ENCODE data around the gene GLIS1.

Gene GLIS1

DNA sequence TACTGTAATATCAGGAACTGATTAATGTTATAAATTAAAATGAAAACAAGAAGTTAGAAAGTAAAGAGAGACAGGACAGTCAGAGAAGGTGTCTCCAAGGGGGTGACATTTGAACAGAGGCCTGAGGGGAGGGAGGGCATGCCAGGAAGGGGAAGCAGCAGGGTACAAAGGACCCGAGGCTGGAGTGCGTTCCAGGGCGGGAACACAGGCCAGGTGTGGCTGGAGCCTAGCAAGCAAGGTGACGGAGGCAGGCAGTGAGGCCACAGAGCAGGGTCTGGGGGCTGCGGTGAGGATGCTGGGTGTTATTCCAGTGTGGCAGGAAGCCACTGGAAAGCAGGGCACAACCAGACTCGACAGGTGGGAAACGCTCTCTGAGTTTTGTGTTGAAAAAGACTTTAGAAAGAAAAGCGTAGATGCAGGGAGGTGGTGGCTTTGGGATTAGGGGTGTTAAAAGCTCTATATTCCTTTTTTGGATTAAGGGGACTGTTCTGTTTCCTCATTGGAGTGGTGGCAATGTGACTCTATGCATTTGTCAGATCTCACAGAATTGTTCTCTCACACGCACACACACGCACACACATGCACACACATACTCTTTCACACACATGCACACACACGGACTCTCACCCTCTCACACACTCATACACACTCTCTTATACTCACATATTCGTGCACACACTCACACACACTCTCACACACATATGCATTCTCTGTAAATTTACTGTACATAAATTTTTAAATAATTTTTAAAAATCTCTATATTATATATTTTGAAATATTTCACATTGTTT lies 124.5 kb downstream of the GLIS1 start:
- DNase-seq, result no peak

DNA sequence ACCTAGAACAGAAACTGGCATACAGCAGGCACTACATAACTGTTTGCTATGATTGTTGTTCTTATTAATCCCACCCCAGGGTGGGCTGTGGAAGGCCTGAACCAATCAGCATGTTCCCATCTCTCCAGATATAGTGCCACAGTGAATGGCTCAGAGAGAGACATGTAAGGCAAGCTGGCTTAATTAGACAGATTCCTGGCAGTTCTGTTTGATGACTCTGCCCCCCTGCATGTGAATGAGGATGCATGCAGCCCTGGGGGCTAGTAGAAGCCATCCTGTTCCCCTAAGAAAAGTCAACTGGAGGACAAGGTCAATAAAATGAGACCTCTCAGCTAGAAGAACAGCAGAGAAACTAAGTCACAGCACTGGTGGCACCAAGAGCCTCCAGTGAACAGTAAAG lies 130.3 kb downstream of the GLIS1 start:
- no peak for DNase-seq

DNA sequence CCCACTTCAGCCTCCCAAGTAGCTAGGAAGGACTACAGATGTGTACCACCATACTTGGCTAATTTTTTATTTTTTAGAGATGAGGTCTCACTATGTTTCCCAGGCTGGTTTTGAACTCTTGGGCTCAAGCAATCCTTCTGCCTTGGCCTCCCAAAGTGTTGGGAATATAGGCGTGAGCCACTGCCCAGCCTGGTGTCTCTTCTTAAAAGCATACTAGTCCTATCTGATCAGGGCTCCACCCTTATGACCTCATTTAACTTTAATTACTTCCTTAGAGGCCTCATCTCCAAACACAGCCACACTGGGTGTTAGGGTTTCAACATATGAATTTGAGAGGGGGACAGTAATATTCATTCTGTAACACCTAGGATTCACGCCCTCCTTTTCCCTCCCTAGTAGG lies 130.9 kb downstream of the GLIS1 start:
- DNase-seq, result no peak

DNA sequence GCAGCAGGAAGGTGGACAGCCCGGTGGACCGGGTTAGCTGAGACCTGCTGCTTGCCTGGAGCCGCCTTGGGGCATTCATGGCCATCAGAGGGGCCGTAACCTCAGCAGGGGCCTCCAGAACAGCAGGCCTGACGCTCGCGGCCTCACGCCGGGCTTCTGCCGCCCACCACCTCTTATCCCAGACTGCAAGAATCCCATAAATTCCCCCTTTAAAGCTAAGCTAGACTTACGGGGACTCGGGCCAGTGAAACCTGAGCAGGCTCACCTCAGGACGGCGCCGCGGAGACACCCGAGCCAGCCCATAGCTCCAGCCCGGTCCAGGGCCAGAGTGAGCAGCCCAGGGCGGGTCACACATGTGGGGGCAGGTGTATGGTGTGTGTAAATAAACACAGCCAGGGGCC lies 132.3 kb downstream of the GLIS1 start:
- DNase-seq, result no peak

DNA sequence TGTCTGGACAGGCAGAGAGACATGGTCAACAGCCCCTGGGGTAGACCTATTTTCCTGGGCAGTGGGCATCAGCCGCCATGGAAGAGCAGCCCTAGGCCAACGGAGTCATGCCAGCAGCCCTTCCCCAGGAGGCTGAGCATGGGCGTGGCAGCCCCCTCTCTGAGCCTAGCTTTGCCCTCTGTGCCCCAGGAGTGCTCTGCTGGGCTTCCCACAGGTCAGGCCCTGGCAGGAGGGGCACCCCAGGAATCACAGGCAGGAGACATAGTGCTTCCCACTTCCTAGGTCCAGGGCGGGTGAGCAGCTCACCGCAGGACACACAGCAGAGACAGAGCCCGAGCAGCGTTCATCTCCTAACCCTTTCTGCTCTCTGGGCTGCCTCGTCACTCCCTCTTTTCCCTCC lies 132.8 kb downstream of the GLIS1 start:
- no peak for DNase-seq

DNA sequence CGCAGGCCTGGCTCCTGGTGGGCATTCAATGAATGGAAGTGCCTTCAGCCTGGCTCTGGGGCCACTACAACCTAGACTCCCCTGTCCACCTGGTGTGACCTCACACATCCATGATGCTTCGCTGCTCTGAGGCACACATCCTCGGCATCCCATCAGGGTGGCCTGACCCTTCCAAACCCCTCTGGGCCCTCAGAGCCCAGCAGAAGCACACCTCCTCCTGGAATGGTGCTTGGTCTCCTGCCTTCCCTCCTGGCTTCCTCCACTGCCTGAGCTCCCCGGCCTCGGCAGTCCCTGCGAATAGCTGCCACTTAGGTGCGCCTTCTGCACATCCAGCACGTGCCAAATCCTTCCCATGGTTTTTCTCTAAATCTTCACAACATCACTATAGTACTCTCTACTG lies 133.8 kb downstream of the GLIS1 start:
- DNase-seq, result no peak

DNA sequence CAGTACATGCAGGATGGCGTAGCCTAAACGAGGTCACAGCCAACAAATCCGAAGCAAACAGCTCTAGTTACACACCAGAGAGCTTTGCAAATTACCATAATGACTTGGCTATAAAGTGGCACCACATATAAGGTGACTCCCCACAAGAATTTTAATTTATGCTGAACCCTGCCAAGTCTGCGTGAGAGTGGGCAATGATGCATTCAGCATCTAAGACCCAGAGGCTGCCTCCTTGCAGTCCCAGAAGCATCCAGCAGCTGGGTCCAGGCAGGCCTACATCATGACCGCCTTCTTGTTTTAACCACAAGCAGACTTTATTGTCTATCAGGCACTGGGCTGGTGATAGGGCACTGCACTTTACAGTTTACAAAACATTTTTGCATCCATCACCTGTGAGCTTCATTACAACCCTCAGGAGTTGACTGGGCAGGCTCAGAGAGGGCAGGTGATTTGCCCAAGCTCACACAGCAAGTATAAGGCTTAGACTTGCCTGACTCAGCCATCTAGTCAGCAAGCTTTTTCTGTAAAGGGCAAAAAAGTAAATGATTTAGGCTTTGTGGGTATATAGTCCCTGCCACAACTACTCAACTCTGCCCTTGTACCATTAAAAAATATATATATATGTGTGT lies 134.6 kb downstream of the GLIS1 start:
- DNase-seq, result no peak

DNA sequence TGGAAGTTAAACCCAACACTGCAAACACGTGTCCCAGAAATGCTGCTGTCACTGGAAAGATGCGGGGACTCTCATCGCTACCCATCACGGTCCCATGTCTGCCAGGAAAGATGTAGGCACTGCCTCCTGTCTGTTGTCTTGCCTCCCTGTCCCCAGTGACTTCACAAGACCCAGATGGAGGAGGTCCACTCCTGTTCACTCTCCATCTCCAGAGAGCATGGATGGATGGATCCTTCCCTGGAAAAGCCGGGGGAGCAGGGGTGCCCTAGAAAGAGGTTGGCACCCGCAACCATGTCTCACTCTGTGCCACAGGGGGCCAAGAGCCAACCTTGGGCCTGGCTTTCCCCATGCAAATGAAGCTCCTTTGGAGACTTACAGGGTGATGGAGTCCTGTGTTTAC lies 135.5 kb downstream of the GLIS1 start:
- no peak for DNase-seq

DNA sequence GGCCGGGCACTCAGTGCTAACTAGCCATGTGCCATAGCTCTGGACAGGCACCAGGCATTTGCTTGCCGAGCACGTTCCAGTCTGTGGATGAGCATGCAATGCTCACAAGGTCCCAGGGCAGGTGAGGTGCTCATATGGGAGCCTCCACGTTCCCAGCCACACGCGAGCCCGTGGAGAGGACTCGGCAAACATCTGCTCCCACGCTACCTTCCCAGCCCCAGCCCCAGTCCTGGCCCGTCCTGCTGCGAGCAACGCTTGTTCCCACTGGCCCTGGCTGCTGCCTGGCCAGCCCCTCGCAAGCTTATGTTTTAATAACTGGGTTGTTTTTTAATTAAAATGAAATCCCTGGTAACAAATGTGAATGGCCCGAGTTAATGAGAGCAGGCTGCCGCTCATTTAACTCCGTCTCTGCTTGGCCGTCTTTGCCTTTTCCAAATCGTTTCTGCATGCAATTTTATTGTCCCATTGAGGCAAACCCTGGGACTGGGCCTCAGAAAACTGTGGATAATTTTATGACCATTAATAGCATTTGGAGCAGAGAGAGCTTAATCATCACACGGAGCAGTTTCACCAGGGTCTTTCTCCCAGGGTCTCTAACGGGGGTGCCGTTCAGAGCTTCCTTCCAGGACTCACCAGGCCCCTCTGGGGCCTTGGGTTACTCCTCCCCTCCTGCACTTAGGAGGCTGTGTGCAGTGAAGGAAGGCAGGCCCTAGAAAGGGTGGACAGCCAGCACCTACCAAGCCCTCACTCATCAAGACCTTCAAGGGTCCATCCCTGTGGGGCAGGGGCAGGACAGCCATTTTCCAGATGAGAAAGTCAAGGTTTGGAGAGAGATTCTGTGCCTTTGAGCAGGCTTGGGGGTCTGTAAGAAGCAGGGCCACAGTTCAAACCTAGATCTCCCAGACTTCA lies 136.8 kb downstream of the GLIS1 start:
- DNase-seq, result no peak

DNA sequence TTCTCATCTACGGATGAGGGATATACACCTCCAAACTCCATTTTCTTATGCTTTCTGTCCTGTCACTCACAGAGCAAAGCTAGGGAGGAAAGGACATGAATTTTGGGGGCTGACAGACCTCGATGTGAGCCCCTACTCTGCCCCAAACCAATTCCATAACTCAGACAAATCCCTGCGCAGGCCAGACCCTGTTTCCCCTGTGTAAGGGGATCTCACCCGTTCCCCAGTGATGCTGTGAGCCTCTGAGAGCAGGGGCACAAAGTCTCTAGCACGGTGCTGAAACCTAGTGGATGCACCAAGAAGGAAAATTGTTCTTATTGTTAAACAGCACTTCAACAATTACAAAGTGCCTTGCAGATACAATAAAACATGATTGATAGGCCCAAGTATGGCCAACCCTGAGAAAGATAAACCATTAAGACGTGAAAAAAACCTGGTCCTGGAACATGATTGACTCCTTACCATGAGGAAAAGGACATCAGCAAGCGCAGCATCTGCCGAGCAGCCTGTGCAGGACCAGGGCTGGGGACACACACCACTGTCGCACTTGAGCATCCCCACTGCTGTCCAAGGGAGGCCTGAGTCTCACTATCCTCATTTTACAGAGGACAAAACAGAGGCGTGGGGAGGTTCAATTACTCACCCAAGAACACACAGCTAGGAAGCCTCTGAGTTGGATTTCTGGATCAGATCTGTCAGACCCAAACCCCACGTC lies 137.8 kb downstream of the GLIS1 start:
- DNase-seq, result no peak

DNA sequence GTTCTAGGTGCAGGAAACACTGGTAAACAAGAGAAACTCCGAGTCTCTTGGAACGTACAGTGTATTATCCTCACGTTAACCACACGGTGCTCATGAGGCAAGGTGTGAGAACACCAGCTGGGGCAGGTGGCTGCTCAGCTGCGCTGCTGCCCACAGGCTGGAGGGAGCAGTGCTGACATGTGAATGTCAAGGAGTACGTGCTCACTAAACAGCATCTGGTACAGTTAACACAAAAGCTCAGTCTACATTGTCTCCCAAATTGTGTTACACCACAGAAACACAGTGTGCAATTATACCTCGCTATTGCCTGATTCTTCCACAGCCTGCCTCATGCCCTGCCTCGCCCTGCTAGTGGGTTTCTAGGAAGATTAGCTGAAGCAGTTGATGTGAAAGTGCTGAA lies 138.4 kb downstream of the GLIS1 start:
- DNase-seq, result no peak

DNA sequence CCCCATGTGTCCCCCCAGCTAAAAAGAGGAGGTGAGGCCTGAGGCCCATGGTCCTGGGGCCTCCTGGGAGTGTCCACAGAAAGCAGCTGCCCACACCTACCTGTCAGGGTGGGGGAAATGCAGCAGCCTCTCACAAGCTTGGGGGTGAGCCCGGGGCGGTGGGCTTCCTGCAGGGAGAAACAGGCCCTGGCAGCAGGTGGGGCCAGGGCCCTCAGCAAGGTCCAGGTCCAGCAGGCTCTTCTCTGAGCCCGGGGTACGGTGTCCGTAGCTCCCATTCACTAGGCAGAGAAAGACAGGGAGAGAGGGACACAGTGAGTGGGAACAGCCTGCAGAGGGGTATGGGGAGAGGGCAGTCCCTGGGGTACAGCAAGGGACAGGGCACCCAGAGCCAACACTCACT lies 139.0 kb downstream of the GLIS1 start:
- no peak for DNase-seq

DNA sequence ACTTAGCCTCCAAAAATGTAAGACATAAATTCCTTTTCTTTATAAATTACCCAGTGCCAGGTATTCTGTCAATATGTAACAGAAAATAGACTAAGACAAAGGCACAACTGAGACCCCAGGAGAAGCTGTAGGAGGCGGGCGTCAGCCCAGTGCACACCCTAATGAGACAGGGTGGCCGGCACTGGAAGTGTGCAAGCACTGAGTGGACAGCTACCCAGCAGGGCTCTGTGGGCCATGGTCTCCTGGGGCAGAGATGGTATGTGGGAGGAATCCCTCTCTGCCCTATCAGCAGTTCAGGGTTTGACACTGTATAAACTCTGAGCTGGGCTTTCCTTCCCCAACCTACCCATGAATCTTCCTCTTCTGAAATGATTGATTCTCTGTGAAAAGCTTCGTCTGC lies 139.5 kb downstream of the GLIS1 start:
- no peak for DNase-seq

DNA sequence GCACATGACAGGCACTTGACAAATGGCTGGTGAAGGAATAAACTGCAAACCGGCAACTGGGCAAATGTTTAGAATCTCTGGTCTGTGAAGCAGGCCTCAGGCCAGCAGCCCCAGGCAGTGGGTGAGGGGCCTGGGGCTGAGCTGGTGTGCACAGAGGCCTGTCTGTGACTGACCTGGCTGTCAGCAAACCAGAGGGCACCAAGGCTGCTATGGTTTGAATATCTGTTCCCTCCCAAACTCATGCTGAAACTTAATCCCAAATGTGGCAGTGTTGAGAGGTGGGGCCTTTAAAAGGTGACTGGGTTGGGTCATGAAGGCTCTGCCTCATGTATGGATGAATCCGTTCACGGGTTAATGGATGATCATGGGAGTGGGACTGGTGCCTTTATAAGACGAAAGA lies 140.0 kb downstream of the GLIS1 start:
- no peak for DNase-seq

DNA sequence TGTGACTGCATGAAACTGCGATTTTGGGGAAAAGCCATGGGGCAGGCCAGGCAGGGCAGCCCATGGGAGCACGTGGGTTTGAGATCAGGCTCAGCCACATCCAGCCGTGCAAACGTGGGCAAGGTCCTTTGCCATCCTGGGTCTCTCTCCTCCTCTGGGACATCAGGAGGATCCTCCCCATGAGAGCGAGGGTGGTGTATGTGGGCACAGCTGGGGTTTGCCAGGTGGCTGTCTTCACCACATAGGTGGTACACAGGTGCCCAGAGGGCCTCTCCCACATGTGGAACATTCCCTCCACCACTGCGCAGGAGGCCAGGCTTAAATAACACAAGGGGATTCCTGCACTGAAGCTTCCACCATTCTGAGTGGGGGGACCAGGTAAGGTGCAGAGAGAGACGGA lies 143.1 kb downstream of the GLIS1 start:
- no peak for DNase-seq

DNA sequence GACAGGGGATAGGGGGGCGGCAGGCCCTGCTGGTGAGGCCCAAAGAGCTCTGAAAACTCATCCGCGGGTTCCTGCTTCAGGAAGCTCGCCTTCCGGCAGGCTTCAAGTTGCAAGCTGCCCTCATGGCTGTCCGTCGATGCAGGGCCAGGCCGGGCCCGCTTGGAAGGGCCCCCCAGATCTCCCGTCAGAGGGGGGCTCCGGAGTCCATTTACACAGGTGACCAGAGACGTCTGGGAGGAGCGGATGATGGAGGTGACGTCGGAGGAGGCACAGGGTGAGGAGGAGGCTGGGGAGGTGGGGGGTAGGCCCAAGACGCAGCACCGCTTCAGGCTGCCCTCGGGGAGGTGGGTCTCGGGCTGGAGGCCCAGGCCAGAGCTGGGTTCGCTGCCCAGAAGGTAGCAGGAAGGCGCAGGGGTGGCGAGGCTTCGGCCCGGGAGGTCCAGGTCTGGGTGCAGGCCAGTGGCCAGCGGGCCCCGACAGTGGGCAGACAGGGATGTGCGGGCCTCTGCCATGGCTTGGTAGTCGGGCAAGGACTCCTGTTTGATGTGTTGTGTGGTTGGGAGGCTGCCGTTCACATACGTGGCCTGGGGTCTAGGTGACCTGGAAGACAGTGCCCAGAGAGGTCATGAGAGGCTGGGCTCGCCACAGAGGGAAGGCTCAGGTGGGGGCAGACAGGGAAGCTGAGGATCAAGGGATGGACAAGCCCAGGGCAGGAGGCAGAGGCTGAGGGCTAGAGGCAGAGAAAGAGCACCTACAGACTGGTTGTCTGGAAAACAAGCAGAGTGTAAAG lies 144.4 kb downstream of the GLIS1 start:
- no peak for DNase-seq

DNA sequence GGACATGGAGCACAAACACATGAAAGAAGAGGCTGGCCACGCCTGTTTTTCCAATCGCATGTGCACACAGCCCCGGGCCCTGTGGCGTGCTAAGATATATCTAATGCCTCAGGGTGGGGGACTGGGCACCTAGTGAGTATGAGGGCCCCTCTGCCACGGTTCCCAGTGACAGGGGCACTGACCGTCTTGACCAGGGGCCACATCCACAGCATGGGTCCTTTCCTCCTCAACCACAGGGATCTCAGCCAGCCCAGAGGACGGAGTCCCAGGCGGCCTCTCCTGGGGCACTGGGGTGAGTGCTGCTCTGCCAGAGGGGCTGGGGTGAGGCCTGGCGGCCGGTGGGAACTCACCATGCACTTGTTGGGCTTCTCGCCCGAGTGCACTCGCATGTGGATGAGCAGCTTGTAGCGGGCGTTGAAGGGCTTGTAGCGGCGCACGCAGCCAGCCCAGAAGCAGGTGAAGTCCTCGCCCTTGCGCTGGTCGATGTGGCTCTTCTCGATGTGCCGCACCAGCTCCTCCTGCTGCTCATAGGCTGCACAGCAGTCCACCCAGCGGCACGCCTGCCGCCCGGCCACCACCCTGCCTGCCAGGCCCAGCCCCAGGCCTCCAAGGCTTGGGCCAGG lies 145.1 kb downstream of the GLIS1 start:
- DNase-seq, result peak in 2 of 4 experiments; percentile 13 to 34

DNA sequence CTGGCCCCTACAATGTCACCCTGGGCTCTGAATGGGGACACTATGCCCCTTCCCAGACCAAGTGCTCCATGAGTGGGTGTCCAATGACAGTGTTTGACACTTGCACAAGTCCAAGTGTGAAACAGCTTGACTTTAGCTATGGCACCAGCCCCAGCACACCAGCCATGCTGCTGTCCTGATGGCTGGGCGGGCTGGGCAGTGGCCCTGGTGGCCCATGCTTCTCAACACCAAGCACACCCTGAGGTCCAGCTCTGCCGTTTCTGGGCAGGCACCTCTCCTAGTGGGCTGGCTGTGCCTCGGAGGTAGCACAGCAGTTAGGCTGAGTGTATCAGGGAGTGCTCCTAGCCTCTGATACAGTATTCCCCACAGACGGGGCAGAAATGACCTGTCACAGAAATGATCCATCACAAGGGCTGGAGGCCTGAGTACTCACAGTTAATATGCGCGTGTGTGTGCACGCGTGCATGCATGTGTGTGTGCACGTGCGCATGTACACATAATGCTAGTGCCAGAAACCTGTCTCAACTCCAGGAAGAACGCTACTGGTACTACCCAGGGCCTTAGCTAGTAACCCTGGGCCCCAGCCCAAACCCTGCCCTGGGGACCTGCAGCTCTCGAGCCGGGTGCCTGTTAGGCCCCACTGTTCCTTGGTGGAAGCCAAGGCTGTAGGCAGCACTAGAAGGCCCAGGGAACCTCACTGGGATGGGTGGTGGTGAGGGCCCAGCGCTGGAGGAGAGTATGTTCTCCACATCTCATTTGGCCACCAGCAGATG lies 145.8 kb downstream of the GLIS1 start:
- no peak for DNase-seq

DNA sequence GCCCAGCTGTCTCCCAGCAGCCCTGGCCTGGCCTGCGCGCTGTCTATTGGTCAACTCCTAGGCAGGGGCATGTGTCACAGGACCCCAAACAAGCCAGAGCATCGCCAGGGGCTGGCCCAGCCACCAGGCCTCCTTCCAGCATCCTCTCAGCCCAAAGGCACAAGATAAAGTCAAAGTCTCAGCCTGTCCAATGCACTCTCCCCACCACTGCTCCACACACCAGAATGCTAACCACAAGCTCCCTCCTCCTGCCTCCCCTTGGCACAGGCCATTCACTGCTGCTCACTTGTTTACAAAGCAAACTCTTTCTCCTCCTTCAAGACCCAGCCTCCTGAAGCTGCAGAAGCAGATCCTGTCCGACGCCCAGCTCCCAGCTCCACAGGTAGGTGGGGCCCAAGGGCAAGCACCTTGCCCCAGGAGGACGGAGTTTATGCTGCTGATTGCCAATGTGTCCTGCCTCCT lies 146.4 kb downstream of the GLIS1 start:
- no peak for DNase-seq

DNA sequence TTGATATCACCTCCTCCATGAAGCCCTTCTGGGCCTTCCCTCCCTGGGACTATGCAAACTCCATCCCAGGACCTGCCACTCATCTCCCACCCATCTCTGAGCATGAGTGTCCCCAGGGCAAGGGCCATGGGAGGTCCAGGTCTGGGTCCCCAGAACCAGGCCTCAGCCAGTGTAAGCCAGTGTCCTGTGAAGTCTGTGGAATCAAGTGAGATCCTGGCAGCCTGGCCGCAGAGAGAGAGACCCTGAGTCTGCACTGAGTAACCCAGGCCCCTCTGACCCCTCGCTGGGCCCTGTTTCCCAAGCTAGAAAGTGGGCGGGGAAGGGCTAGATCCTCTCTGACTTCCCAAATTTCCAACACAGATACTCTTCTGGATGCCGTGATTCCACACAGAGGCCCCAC lies 147.0 kb downstream of the GLIS1 start:
- DNase-seq, result no peak
